Heart left ventricle (tissue), 16 donors: Measurements from ENCODE around the gene LSM4. TPM values are rescaled to one million over a fixed set of nuclear protein-coding genes. Genes with fewer than 3 reads are reported as not detected.

Experiments used
- ATAC-seq, 4 donors: fragments of 200-7000 bp; cut with Tn5 transposase; one replicate each; pipeline ENCODE4 v1.9.1; 2020 to 2022; ENCODE audit warnings: moderate library complexity in 4 of 4, mild to moderate bottlenecking in 3 of 4, moderate number of reproducible peaks in 1 of 4
- DNase-seq, 5 donors: peaks; one replicate each; pipeline ENCODE4 v3.0.0-alpha.2; 2020
- H3K27ac ChIP-seq, 12 donors: fragments of 200-600 bp; sonication (generic) in 4 of 12; one replicate each; pipeline versions ENCODE4 v1.5.0 to v1.8.0; 2016 to 2022; ENCODE audit warnings: mild to moderate bottlenecking in 2 of 12
- H3K27me3 ChIP-seq, 9 donors: fragments of 200-600 bp; sonication (generic) in 2 of 9; one replicate each; pipeline versions ENCODE4 v1.5.1 to v1.8.0; 2016 to 2022; ENCODE audit warnings: mild to moderate bottlenecking in 3 of 9
- H3K36me3 ChIP-seq, 9 donors: fragments of 200-600 bp; sonication (generic) in 2 of 9; one replicate each; pipeline versions ENCODE4 v1.5.0 to v1.8.0; 2018 to 2022; ENCODE audit warnings: mild to moderate bottlenecking in 2 of 9
- H3K4me1 ChIP-seq, 12 donors: fragments of 200-600 bp; sonication (generic) in 4 of 12; one replicate each; pipeline versions ENCODE4 v1.5.0 to v1.8.0; 2016 to 2022; ENCODE audit warnings: mild to moderate bottlenecking in 3 of 12
- H3K4me3 ChIP-seq, 12 donors: fragments of 200-600 bp; sonication (generic) in 4 of 12; one replicate each; pipeline versions ENCODE4 v1.5.0 to v1.8.0; 2017 to 2022; ENCODE audit warnings: mild to moderate bottlenecking in 9 of 12, moderate library complexity in 4 of 12
- H3K9me3 ChIP-seq, 12 donors: fragments of 200-600 bp; sonication (generic) in 4 of 12; one replicate each; pipeline versions ENCODE4 v1.5.0 to v1.8.0; 2016 to 2022; ENCODE audit warnings: mild to moderate bottlenecking in 1 of 12
- POLR2A ChIP-seq, 2 donors: fragments of 450-650 bp; IDR thresholded peaks; one replicate each; pipeline ENCODE4 v1.6.1; 2017; ENCODE audit warnings: antibody characterized with exemption in 2 of 2, mild to moderate bottlenecking in 2 of 2, moderate library complexity in 2 of 2
- WGBS, 4 donors: extraction: QIAGEN DNeasy Blood & Tissue Kit in 2 of 4; methylation state at CpG; one replicate each; pipeline versions ENCODE4 v1.1.5 to v1.1.7; 2013 to 2018; 5-methylcytosine and 5-hydroxymethylcytosine counted together
- intact Hi-C, 10 donors: fragments of 100-400 bp; cut with DNase I; formaldehyde crosslinking; loops; one replicate each; pipeline versions ENCODE4 v1.11.1 to v1.14.2; 2022
- polyA plus RNA-seq, 2 donors: library from polyadenylated mRNA; stranded (reverse); fragments of 200-250 nt; gene quantifications; one replicate each; pipeline ENCODE4 v1.2.3, GENCODE V29; 2013
- total RNA-seq, 9 donors: library from RNA; depleted of rRNA in 2 of 9; stranded (reverse); fragments of >200 nt in 2 of 9; fragmentation: NEBNext Ultra II Directional in 3 of 9; extraction: Animal tissue kit (Norgen Biotek cat#: 25700) in 3 of 9; gene quantifications; one replicate each; pipeline versions ENCODE4 v1.1.0 to v1.2.4, GENCODE V29; 2016 to 2023
- TF ChIP-seq, protein P1 (sequence below), 12 donors: fragments of 200-600 bp; sonication (generic) in 4 of 12; IDR thresholded peaks; one replicate each; pipeline versions ENCODE4 v1.5.0 to v1.8.0; 2018 to 2022; ENCODE audit warnings: antibody characterized with exemption in 12 of 12, mild to moderate bottlenecking in 5 of 12
- donor health status: ischemic (EF 13 %, LVEDD 7.1; RV severe dilation, severe dysfunction).
- donor health status: healthy with polysubstance abuse.
- donor health status: DM: no; HTN: yes; CAD: no.
- donor health status: DM: no; HTN: no; CAD: no.
- donor health status: ischemic (EF 25% LVEDD 6.9; RV normal size, moderate dysfunction).
- donor health status: ischemic (EF 25% LVEDD 5.7; RV mildly dilated, moderate dysfunction).
- donor health status: healthy.
- donor health status: DM: yes; HTN: yes; CAD: no.
- donor health status: ischemic (EF 35%, LVEDD 5.7; RV mildly dilated, moderate dysfunction).
- donor health status: nonischemic (EF 11% LVEDD 7.7; RV severe dilation, severe dysfunction).
- donor health status: DM: yes; HTN: yes; CAD: no.
- donor health status: PGD.
- donor health status: ischemic (EF 29% LVEDD 5.4; RV normal size, mild dysfunction).
- donor health status: nonischemic (EF 23%, LVEDD 6.1; RV moderate dilation, normal function).

The LSM4 gene
- total and polyA plus RNA-seq, 11 donors = 65.8 to 171 (median 104) TPM

DNA sequence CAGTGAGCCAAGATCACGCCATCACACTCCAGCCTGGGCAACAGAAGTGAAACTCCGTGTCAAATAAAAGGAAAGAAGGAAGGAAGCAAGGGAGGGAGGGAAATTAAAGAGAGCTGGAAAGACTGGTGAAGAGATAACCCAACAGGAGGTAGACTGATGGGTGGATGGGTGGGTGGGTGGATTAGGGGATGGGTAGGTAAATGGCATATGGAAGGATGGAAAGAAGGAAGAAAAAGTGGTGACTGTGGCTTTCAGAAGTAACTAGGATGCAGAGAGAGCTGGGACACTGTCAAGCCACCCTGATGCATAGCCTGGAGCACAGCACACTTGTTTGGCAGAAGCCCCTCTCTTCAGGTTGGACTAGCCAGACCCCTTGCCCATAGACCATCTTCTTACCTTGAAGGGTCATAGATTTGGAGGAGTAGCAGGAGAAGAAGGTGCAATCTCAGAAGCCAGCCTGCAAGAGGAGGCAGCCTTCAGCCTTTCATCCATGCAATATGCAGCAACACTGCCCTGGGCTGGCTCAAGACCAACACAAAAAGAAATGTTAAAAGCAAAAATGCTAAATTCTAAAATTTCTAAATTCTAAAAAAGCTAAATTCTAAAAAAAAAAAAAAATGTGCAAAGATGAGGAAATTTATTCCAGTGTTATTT, 53.7 kb downstream of the LSM4 start:
- WGBS, 4 donors = 72 to 82% (median 79%) methylated on average over 2 of the region's 2 CpGs
- Histone ChIP-seq H3K27me3 (no peaks in the 10 kb centered on the region), H3K4me1 (peaks cover 0 to 7% (median 2%) of the 10 kb centered on the region in 12 donors), H3K27ac (no peak overlapping the region), H3K36me3 (peaks cover 0 to 50% (median 31%) of the 10 kb centered on the region in 9 donors), H3K4me3 (no peak overlapping the region), H3K9me3 (no peaks in the 10 kb centered on the region)
- intact Hi-C loops = no loop called here
- DNase-seq = no peak
- ATAC-seq = no peak
- TF ChIP-seq, protein P1, sequence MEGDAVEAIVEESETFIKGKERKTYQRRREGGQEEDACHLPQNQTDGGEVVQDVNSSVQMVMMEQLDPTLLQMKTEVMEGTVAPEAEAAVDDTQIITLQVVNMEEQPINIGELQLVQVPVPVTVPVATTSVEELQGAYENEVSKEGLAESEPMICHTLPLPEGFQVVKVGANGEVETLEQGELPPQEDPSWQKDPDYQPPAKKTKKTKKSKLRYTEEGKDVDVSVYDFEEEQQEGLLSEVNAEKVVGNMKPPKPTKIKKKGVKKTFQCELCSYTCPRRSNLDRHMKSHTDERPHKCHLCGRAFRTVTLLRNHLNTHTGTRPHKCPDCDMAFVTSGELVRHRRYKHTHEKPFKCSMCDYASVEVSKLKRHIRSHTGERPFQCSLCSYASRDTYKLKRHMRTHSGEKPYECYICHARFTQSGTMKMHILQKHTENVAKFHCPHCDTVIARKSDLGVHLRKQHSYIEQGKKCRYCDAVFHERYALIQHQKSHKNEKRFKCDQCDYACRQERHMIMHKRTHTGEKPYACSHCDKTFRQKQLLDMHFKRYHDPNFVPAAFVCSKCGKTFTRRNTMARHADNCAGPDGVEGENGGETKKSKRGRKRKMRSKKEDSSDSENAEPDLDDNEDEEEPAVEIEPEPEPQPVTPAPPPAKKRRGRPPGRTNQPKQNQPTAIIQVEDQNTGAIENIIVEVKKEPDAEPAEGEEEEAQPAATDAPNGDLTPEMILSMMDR (IDR thresholded peaks at IDR 0.05) = no peak

DNA sequence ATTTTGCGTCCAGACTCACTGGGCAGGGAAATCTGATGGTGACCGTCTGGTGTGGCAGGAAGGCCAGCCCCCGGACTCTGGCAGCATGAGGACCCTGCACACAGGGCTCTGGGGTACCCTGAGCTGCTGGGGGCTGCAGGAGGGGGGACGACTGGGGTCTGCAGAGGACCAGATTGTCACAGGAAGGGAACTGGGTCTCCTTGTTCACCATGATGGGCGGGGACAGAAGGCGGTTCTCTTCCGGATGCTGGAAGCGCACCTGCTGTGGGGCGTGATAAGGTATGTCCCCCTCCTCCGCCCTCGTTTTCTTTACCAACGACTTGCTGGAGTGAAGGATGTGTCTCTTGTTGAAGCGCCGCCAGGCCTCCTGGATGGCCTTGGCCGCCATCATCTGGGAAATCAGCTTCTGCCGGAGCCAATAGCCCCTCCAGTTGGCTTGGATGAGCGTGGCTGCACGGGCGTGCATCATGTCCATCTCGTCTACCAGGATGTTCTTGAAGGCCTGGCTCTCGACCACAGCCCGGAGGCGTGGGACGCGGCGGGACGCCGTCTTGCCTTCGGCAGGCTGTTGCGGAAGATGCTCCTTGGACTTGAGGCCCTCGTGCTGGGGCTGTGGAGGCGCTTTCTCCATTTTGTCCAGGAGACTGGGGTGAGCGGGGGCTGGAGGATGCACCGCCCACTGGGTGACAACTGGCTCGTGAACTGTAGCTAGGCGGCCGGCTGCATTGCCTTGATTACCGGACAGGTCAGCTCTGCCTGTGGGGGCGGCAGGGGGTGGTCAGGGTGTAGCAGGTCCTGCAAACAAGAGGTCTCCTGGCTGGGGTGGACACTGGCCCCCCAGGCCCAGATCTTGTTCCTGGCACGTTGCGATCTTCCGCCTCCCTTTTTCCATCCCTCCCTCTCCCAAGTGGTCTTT, 55.8 kb downstream of the LSM4 start:
- H3K36me3 ChIP-seq = peaks cover 0 to 58% (median 33%) of the 10 kb centered on the region in 9 donors
- intact Hi-C loops = no loop called here

DNA sequence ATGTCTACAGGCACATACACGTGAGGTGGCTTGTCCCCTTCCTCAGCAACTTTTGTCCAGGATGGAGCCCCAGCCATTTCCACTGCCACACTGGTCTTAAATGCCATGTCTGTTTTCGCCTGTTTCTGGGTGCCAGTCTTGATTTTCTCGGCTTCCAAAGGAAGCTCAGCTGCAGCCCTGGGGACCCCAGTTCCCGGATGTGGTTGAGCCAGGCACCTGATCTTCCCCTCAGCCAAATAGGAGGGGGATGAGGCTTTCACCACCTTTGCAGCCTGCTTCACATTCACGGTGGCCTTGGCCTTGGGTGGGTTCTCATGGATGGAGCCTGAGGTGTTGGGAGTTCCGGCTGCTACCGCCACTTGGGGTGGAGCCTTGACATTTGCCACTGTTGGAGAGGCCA, 57.3 kb downstream of the LSM4 start:
- 92 to 94% (median 94%) methylated on average over 7 of the region's 7 CpGs for WGBS, 4 donors
- intact Hi-C loops = no loop called here
- Histone ChIP-seq H3K9me3 (no peaks in the 10 kb centered on the region), H3K4me1 (no peaks in the 10 kb centered on the region), H3K27me3 (no peaks in the 10 kb centered on the region), H3K27ac (no peak overlapping the region), H3K36me3 (peaks cover 0 to 58% (median 33%) of the 10 kb centered on the region in 9 donors), H3K4me3 (no peak overlapping the region)
- TF ChIP-seq, protein P1 (IDR thresholded peaks at IDR 0.05) = no peak
- TF ChIP-seq POLR2A (IDR thresholded peaks at IDR 0.05) = no peak
- no peak for DNase-seq
- no peak for ATAC-seq

More for the DNA sequence above, 55.8 kb downstream of the LSM4 start:
- Histone ChIP-seq H3K9me3 (no peaks in the 10 kb centered on the region), H3K4me3 (no peak overlapping the region), H3K27ac (no peak overlapping the region), H3K4me1 (no peaks in the 10 kb centered on the region), H3K27me3 (no peaks in the 10 kb centered on the region)
- ATAC-seq (peak in 1 of 4 donors; percentile 16), DNase-seq (no peak)
- TF ChIP-seq, protein P1 (IDR thresholded peaks at IDR 0.05) = no peak
- no peak for TF ChIP-seq POLR2A (IDR thresholded peaks at IDR 0.05)
- WGBS, 4 donors = 91 to 95% (median 94%) methylated on average over 17 to 42 of the region's 42 CpGs

DNA sequence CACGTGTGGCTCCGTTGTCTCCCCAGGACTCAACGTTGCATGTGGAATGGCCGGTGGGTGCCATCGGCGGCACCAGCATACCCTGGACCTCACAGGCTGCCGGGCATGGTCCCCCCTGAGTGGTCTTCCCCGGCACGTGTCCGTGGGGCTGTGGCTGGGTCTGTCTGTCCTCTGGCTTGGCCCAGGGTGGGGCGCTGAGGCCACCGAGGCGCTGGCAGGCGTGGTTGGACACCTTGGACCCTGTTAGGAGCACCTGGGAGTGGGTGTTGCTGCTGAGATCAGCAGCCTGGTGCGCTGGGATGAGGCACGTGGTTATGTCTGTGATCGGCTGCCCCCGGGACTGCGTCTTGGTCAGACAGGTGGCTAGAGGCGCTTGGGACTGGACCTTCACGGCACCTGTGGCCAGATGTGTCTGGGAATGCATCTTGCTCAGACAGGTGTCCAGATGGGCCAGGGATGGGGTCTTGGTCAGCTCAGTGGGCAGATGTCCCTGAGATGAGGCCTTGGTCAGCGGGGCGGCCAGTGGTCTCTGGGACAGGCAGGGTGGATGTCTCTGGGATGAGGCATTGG, 57.8 kb downstream of the LSM4 start:
- no peak for ATAC-seq
- H3K27ac ChIP-seq = no peak overlapping the region
- TF ChIP-seq, protein P1 (IDR thresholded peaks at IDR 0.05) = no peak
- TF ChIP-seq POLR2A (IDR thresholded peaks at IDR 0.05) = no peak
- intact Hi-C loops = loop anchor here in 1 of 10 donors (5.0 kb wide), 1 partner anchor 137 kb away; no protein-coding TSS in a partner anchor
- no peaks in the 10 kb centered on the region for H3K4me1 ChIP-seq
- H3K4me3 ChIP-seq = no peak overlapping the region
- no peak for DNase-seq
- H3K9me3 ChIP-seq = no peaks in the 10 kb centered on the region
- H3K27me3 ChIP-seq = no peaks in the 10 kb centered on the region
- peaks cover 0 to 58% (median 33%) of the 10 kb centered on the region in 9 donors for H3K36me3 ChIP-seq
- 90 to 96% (median 95%) methylated on average over 11 to 23 of the region's 23 CpGs for WGBS, 4 donors
